ENCODE measurements around the gene MYO16. TPM values are rescaled to one million over a fixed set of nuclear protein-coding genes. Genes with fewer than 3 reads are reported as not detected.

Gene MYO16
- total RNA-seq, 4 donors from 2014 or later, result 0.53 TPM; not detected in 3

DNA sequence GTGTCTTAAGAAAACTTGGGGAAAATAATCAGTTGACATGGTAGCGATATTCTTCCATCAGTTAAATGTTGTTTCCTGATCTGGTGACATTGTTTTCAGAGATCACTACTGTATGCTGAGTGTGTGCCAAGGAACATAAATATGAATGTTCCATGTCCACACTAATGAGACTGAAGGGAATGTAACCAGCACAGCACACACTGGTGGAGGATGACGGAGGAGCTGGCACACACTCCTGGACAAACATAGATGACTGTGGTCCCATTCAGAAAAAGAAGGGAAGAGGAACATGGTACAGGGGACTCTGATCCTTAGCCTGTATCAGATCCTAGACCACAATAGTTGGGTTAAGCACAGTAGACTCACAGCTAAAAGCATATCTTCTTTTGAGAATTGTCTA, 574.8 kb downstream of the MYO16 start:
- no peaks in the 10 kb centered on the region for H3K27me3 ChIP-seq
- H3K9me3 ChIP-seq, result no peaks in the 10 kb centered on the region
- no peak for TF ChIP-seq POLR2A (IDR thresholded peaks at IDR 0.05)
- TF ChIP-seq, protein P1, sequence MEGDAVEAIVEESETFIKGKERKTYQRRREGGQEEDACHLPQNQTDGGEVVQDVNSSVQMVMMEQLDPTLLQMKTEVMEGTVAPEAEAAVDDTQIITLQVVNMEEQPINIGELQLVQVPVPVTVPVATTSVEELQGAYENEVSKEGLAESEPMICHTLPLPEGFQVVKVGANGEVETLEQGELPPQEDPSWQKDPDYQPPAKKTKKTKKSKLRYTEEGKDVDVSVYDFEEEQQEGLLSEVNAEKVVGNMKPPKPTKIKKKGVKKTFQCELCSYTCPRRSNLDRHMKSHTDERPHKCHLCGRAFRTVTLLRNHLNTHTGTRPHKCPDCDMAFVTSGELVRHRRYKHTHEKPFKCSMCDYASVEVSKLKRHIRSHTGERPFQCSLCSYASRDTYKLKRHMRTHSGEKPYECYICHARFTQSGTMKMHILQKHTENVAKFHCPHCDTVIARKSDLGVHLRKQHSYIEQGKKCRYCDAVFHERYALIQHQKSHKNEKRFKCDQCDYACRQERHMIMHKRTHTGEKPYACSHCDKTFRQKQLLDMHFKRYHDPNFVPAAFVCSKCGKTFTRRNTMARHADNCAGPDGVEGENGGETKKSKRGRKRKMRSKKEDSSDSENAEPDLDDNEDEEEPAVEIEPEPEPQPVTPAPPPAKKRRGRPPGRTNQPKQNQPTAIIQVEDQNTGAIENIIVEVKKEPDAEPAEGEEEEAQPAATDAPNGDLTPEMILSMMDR (IDR thresholded peaks at IDR 0.05), result no peak
- no peak for DNase-seq
- H3K36me3 ChIP-seq, result no peaks in the 10 kb centered on the region
- H3K4me3 ChIP-seq, result no peak overlapping the region
- no peak overlapping the region for H3K27ac ChIP-seq
- no peaks in the 10 kb centered on the region for H3K4me1 ChIP-seq

DNA sequence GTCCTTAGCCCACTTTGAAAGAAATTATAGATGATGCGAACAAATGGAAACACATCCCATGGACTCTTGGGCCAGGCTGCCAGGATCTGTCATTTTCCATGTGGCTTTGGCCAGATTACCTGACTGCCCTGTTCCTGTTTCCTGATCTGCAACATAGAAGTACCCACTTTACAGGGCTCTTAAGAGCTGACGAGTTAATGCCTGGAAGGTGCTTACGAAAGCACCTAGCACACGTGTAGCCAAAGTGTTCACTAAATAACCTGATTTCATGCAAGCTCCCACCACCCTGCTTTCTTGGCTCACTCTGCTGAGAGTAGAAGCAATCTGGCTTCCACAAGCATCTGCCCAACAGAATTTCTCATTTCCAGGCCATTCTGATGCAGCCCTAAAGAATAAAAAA, 575.2 kb downstream of the MYO16 start:
- DNase-seq, result no peak

DNA sequence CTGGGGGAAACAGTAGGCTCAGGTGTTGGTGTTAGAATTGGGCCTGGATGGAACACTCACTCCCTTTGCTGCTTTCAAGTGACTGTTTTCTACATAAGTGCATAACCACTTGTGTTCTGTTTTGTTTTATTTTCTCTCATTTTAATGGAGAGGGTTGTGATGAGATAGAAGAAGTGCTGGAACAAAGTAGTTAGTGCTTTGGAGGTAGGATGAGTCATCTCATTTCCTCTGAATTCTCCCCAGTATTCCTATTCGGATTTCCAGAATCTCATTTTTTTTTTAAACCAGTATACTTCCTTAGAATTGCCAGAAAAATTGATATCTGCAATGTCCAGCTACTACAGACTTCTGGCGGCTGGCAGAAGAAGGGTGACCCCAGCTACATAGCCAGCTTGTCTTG, 575.9 kb downstream of the MYO16 start:
- Histone ChIP-seq H3K4me3 (no peak overlapping the region), H3K36me3 (no peaks in the 10 kb centered on the region), H3K9me3 (no peaks in the 10 kb centered on the region), H3K27ac (no peak overlapping the region), H3K4me1 (no peaks in the 10 kb centered on the region), H3K27me3 (no peaks in the 10 kb centered on the region)
- no peak for TF ChIP-seq POLR2A (IDR thresholded peaks at IDR 0.05)
- TF ChIP-seq, protein P1 (IDR thresholded peaks at IDR 0.05), result no peak
- DNase-seq, result no peak

More for the DNA sequence above, 575.2 kb downstream of the MYO16 start:
- Histone ChIP-seq H3K9me3 (no peaks in the 10 kb centered on the region), H3K27me3 (no peaks in the 10 kb centered on the region), H3K27ac (no peak overlapping the region), H3K4me3 (no peak overlapping the region), H3K36me3 (no peaks in the 10 kb centered on the region), H3K4me1 (no peaks in the 10 kb centered on the region)
- TF ChIP-seq, protein P1 (IDR thresholded peaks at IDR 0.05), result no peak

DNA sequence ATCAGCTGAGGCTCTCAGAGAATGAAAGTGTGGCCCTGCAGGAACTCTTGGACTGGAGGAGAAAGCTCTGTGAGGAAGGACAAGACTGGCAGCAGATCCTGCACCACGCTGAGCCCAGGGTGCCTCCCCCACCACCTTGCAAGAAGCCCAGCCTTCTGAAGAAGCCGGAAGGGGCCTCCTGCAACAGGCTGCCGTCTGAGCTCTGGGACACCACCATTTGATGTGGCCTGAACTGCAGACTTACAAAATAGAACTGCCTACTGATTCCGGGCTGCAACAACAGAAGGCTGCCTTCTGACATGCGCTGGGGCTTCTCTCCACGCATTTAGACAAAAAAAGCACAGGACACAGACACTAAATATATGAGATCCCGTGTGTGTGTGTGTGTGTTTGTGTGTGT, 577.2 kb downstream of the MYO16 start:
- TF ChIP-seq, protein P1 (IDR thresholded peaks at IDR 0.05), result no peak
- TF ChIP-seq POLR2A (IDR thresholded peaks at IDR 0.05), result no peak
- H3K27ac ChIP-seq, result no peak overlapping the region
- no peaks in the 10 kb centered on the region for H3K36me3 ChIP-seq
- no peaks in the 10 kb centered on the region for H3K9me3 ChIP-seq
- no peak overlapping the region for H3K4me3 ChIP-seq
- no peaks in the 10 kb centered on the region for H3K27me3 ChIP-seq
- no peaks in the 10 kb centered on the region for H3K4me1 ChIP-seq
- DNase-seq, result no peak

DNA sequence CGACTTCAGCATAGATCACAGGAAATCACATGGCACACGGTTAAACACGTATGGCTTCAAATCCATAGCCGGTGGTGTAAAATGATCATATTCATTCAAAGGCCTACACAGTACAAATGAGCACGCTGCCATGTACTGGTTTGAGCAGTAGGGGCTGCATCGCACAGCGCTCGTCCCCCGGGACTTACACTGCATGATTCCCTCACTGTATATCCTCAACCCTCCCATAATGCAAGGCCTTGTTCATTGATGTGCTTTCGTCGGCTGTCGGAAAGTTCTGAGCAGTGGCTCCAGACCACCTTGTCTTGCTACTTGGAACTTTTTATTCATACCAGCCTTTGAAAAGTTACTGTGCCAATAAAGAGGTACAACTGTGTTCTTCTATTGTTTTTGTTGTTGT, 578.2 kb downstream of the MYO16 start:
- no peak overlapping the region for H3K27ac ChIP-seq
- no peaks in the 10 kb centered on the region for H3K9me3 ChIP-seq
- H3K27me3 ChIP-seq, result no peaks in the 10 kb centered on the region
- no peak for DNase-seq
- H3K4me3 ChIP-seq, result no peak overlapping the region
- no peaks in the 10 kb centered on the region for H3K4me1 ChIP-seq
- no peaks in the 10 kb centered on the region for H3K36me3 ChIP-seq
- TF ChIP-seq, protein P1 (IDR thresholded peaks at IDR 0.05), result no peak
- no peak for TF ChIP-seq POLR2A (IDR thresholded peaks at IDR 0.05)

DNA sequence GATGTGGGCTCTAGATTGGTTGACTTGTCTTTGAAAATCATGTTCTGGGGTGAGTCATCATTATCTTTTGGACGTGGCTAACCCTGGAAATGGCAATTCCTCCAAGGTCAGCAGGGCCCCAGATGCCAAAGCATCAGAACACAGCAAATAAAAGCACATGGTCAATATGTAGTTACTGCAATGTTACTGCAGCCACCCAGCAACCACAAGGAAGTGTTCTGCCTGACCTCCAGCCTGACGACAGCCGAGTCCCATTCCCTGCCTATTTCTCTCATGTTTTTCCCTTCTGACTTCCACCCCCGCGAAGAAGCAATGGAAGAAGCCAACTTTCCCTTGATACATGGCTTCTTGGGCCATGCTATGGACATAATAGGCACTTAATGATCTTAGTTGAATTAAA, 579.1 kb downstream of the MYO16 start:
- no peaks in the 10 kb centered on the region for H3K4me1 ChIP-seq
- no peak overlapping the region for H3K27ac ChIP-seq
- DNase-seq, result no peak
- H3K9me3 ChIP-seq, result no peaks in the 10 kb centered on the region
- H3K4me3 ChIP-seq, result no peak overlapping the region
- H3K27me3 ChIP-seq, result no peaks in the 10 kb centered on the region
- no peaks in the 10 kb centered on the region for H3K36me3 ChIP-seq
- TF ChIP-seq, protein P1 (IDR thresholded peaks at IDR 0.05), result no peak
- TF ChIP-seq POLR2A (IDR thresholded peaks at IDR 0.05), result no peak
